NB4 (cell line): ENCODE results near the gene ARHGAP19.
A peak's percentile ranks its signal among the peaks of the same experiment; 100 is the strongest.

Experiments
- DNase-seq: peaks from one replicate; pipeline ENCODE4 v3.0.0; 2010; ENCODE audit warnings: low read depth
- H3K4me3 ChIP-seq: one replicate; pipeline ENCODE4 v1.5.1; 2011; ENCODE audit warnings: mild to moderate bottlenecking, low read depth, low read length, moderate library complexity
- CTCF ChIP-seq: IDR thresholded peaks from one replicate; pipeline ENCODE4 v1.5.1; 2012; ENCODE audit warnings: low read depth, low read length
- MAX ChIP-seq: IDR thresholded peaks from 2 replicates; pipeline ENCODE4 v1.6.1; 2011; ENCODE audit warnings: low read depth, low read length
- MYC ChIP-seq: IDR thresholded peaks from 2 replicates; pipeline ENCODE4 v1.6.1; 2011; ENCODE audit warnings: low read depth, low read length
- POLR2A ChIP-seq: IDR thresholded peaks from 2 replicates; pipeline ENCODE4 v1.6.1; 2011; ENCODE audit warnings: mild to moderate bottlenecking; ENCODE audit not compliant: insufficient read length; ENCODE audit errors: extremely low read depth

The ARHGAP19 gene

GRCh38 chr10:97213431-97213830, 79.0 kb downstream of the ARHGAP19 start:
- no peak for DNase-seq
- TF ChIP-seq CTCF = no peak
- no peak for TF ChIP-seq POLR2A
- no peak for TF ChIP-seq MAX
- TF ChIP-seq MYC = no peak

GRCh38 chr10:97211229-97211628, 81.2 kb downstream of the ARHGAP19 start:
- H3K4me3 ChIP-seq = no peak overlapping the region
- no peak for DNase-seq
- TF ChIP-seq MAX (no peak), MYC (no peak), CTCF (no peak), POLR2A (no peak)

More at GRCh38 chr10:97213431-97213830, 79.0 kb downstream of the ARHGAP19 start:
- no peak overlapping the region for H3K4me3 ChIP-seq

- peak; percentile 85 for DNase-seq
- no peak overlapping the region for H3K4me3 ChIP-seq
- TF ChIP-seq MAX = peak; percentile 86
- peak; percentile 72 for TF ChIP-seq MYC
- no peak for TF ChIP-seq POLR2A
- peak; percentile 97 for TF ChIP-seq CTCF
Measured at GRCh38 chr10:97210543-97210960, 81.9 kb downstream of the ARHGAP19 start.

GRCh38 chr10:97207756-97208346, 84.6 kb downstream of the ARHGAP19 start:
- no peak overlapping the region for H3K4me3 ChIP-seq
- no peak for DNase-seq
- TF ChIP-seq MAX = no peak
- no peak for TF ChIP-seq POLR2A
- no peak for TF ChIP-seq MYC
- TF ChIP-seq CTCF = no peak

- H3K4me3 ChIP-seq = no peak overlapping the region
- DNase-seq = no peak
- no peak for TF ChIP-seq POLR2A
- no peak for TF ChIP-seq MYC
- no peak for TF ChIP-seq MAX
- TF ChIP-seq CTCF = no peak
Measured at GRCh38 chr10:97207131-97207530, 85.3 kb downstream of the ARHGAP19 start.
